CD8-positive, alpha-beta memory T cell (primary cell): Measurements from ENCODE around the gene MPZ. TPM values are rescaled to one million over a fixed set of nuclear protein-coding genes. Genes with fewer than 3 reads are reported as not detected.

Experiments used
- CTCF ChIA-PET: fragments of 350-600 bp; sonication (Branson Sonifier 250); formaldehyde crosslinking; loops from one replicate; lab custom pipeline; 2021; ENCODE audit warnings: antibody characterized with exemption; lab: Charles Lee
- POLR2A ChIA-PET: fragments of 350-600 bp; sonication (Branson Sonifier 250); formaldehyde crosslinking; loops from one replicate; lab custom pipeline; 2021; ENCODE audit warnings: antibody characterized with exemption; lab: Charles Lee
- DNase-seq, 5 donors: peaks; one replicate each; pipeline versions ENCODE4 v3.0.0 to v3.0.0-alpha.2; 2020 to 2022; ENCODE audit warnings: mixed read lengths in 1 of 5
- H3K27ac ChIP-seq: one replicate; pipeline ENCODE4 v1.7.0; 2013; ENCODE audit warnings: low read depth, mild to moderate bottlenecking, low read length, moderate library complexity
- H3K27me3 ChIP-seq: 2 replicates; pipeline ENCODE4 v1.7.0; 2013; ENCODE audit warnings: low read length, mild to moderate bottlenecking; ENCODE audit not compliant: insufficient read depth, poor library complexity, severe bottlenecking
- H3K36me3 ChIP-seq: 2 replicates; pipeline ENCODE4 v1.7.0; 2013; ENCODE audit warnings: mild to moderate bottlenecking, low read length, moderate library complexity; ENCODE audit not compliant: insufficient read depth
- H3K4me1 ChIP-seq: 2 replicates; pipeline ENCODE4 v1.7.0; 2013; ENCODE audit warnings: mild to moderate bottlenecking, low read length, moderate library complexity; ENCODE audit not compliant: insufficient read depth
- H3K4me3 ChIP-seq: 2 replicates; pipeline ENCODE4 v1.7.0; 2013; ENCODE audit warnings: mild to moderate bottlenecking, low read length
- H3K9me3 ChIP-seq: 2 replicates; pipeline ENCODE4 v1.7.0; 2013; ENCODE audit warnings: mild to moderate bottlenecking, low read length
- H3K27ac Mint-ChIP-seq, 8 donors: one replicate each; pipeline ENCODE4 v1.8.0; 2020 to 2021; ENCODE audit warnings: mixed read lengths in 8 of 8, mild to moderate bottlenecking in 6 of 8, inconsistent platforms in 3 of 8, moderate library complexity in 3 of 8
- H3K27me3 Mint-ChIP-seq, 2 donors: one replicate each; pipeline ENCODE4 v1.8.0; 2020 to 2021; ENCODE audit warnings: mixed read lengths in 2 of 2, mild to moderate bottlenecking in 1 of 2, moderate library complexity in 1 of 2
- H3K36me3 Mint-ChIP-seq, 3 donors: one replicate each; pipeline ENCODE4 v1.8.0; 2020 to 2021; ENCODE audit warnings: mixed read lengths in 3 of 3, inconsistent platforms in 1 of 3, mild to moderate bottlenecking in 1 of 3
- H3K4me1 Mint-ChIP-seq, 3 donors: one replicate each; pipeline ENCODE4 v1.8.0; 2020 to 2021; ENCODE audit warnings: mixed read lengths in 3 of 3, inconsistent platforms in 1 of 3, mild to moderate bottlenecking in 1 of 3
- H3K4me3 Mint-ChIP-seq, 7 donors: one replicate each; pipeline ENCODE4 v1.8.0; 2020 to 2021; ENCODE audit warnings: mixed read lengths in 7 of 7, mild to moderate bottlenecking in 6 of 7, moderate library complexity in 4 of 7, inconsistent platforms in 2 of 7
- H3K9me3 Mint-ChIP-seq, 5 donors: one replicate each; pipeline ENCODE4 v1.8.0; 2020 to 2022; ENCODE audit warnings: mixed read lengths in 5 of 5, mild to moderate bottlenecking in 3 of 5, moderate library complexity in 2 of 5, inconsistent platforms in 1 of 5
- polyA plus RNA-seq: library from polyadenylated mRNA; unstranded; fragments of 300-500 nt; fragmentation: Illumina TruSeq; gene quantifications from one replicate; pipeline ENCODE4 v1.2.3, GENCODE V29; 2021
- total RNA-seq, 2 experiments: library from RNA; stranded (reverse); gene quantifications; one replicate each; pipeline ENCODE4 v1.2.3, GENCODE V29; 2021

Gene MPZ
- total and polyA plus RNA-seq, 3 experiments from 2014 or later: 1.8 to 1.9 TPM; not detected in 1

GRCh38 chr1:161274874-161275273, 34.9 kb downstream of the MPZ start:
- Mint-ChIP-seq H3K27ac (no peak overlapping the region), H3K4me1 (no peaks in the 10 kb centered on the region), H3K9me3 (no peaks in the 10 kb centered on the region), H3K27me3 (peaks cover 6 to 27% of the 10 kb centered on the region in 2 donors), H3K36me3 (peaks cover 0 to 5% (median 0%) of the 10 kb centered on the region in 3 donors), H3K4me3 (no peak overlapping the region)
- Histone ChIP-seq H3K36me3 (no peaks in the 10 kb centered on the region), H3K4me3 (no peak overlapping the region), H3K27ac (no peak overlapping the region), H3K9me3 (no peaks in the 10 kb centered on the region), H3K27me3 (peaks cover 3% of the 10 kb centered on the region), H3K4me1 (no peaks in the 10 kb centered on the region)
- CTCF ChIA-PET: no interaction called here
- no peak for DNase-seq
- POLR2A ChIA-PET: no interaction called here

- no peak for DNase-seq
- no peaks in the 10 kb centered on the region for H3K36me3 Mint-ChIP-seq
- POLR2A ChIA-PET: no interaction called here
- CTCF ChIA-PET: interaction anchor here (1.3 kb wide), 1 partner anchor 18 kb away, joined by 3 read pairs; no protein-coding TSS in a partner anchor
- no peak overlapping the region for H3K27ac ChIP-seq
- no peaks in the 10 kb centered on the region for H3K36me3 ChIP-seq
- H3K27me3 Mint-ChIP-seq: peaks cover 8 to 24% of the 10 kb centered on the region in 2 donors
- H3K4me1 Mint-ChIP-seq: no peaks in the 10 kb centered on the region
- no peak overlapping the region for H3K27ac Mint-ChIP-seq
- H3K9me3 Mint-ChIP-seq: no peaks in the 10 kb centered on the region
- peaks cover 3% of the 10 kb centered on the region for H3K27me3 ChIP-seq
- no peaks in the 10 kb centered on the region for H3K9me3 ChIP-seq
- no peak overlapping the region for H3K4me3 Mint-ChIP-seq
- H3K4me3 ChIP-seq: no peak overlapping the region
- no peaks in the 10 kb centered on the region for H3K4me1 ChIP-seq
Measured at GRCh38 chr1:161273402-161273801, 36.4 kb downstream of the MPZ start.

- H3K9me3 ChIP-seq: no peaks in the 10 kb centered on the region
- CTCF ChIA-PET: interaction anchor here (0.9 kb wide), 1 partner anchor 40 kb away, joined by 3 read pairs; no protein-coding TSS in a partner anchor
- no peaks in the 10 kb centered on the region for H3K9me3 Mint-ChIP-seq
Measured at GRCh38 chr1:161267321-161267720, 42.4 kb downstream of the MPZ start.

GRCh38 chr1:161266836-161267235, 42.9 kb downstream of the MPZ start:
- peaks cover 14 to 34% of the 10 kb centered on the region in 2 donors for H3K27me3 Mint-ChIP-seq
- H3K27ac Mint-ChIP-seq: no peak overlapping the region
- no peaks in the 10 kb centered on the region for H3K36me3 Mint-ChIP-seq
- no peaks in the 10 kb centered on the region for H3K4me1 Mint-ChIP-seq
- POLR2A ChIA-PET: no interaction called here
- Histone ChIP-seq H3K4me1 (no peaks in the 10 kb centered on the region), H3K27ac (no peak overlapping the region), H3K36me3 (no peaks in the 10 kb centered on the region), H3K4me3 (no peak overlapping the region), H3K9me3 (no peaks in the 10 kb centered on the region), H3K27me3 (no peaks in the 10 kb centered on the region)
- no peak overlapping the region for H3K4me3 Mint-ChIP-seq
- CTCF ChIA-PET: interaction anchor here (0.9 kb wide), 1 partner anchor 40 kb away, joined by 3 read pairs; no protein-coding TSS in a partner anchor
- H3K9me3 Mint-ChIP-seq: no peaks in the 10 kb centered on the region
- no peak for DNase-seq

More at GRCh38 chr1:161267321-161267720, 42.4 kb downstream of the MPZ start:
- no peak overlapping the region for H3K4me3 ChIP-seq
- Mint-ChIP-seq H3K36me3 (no peaks in the 10 kb centered on the region), H3K4me1 (no peaks in the 10 kb centered on the region), H3K4me3 (no peak overlapping the region), H3K27me3 (peaks cover 12 to 33% of the 10 kb centered on the region in 2 donors), H3K27ac (no peak overlapping the region)
- no peaks in the 10 kb centered on the region for H3K4me1 ChIP-seq
- no peaks in the 10 kb centered on the region for H3K36me3 ChIP-seq
- DNase-seq: no peak
- no peak overlapping the region for H3K27ac ChIP-seq
- H3K27me3 ChIP-seq: no peaks in the 10 kb centered on the region
- POLR2A ChIA-PET: no interaction called here

- Histone ChIP-seq H3K36me3 (no peaks in the 10 kb centered on the region), H3K27me3 (peaks cover 5% of the 10 kb centered on the region), H3K9me3 (no peaks in the 10 kb centered on the region), H3K27ac (no peak overlapping the region), H3K4me3 (no peak overlapping the region), H3K4me1 (no peaks in the 10 kb centered on the region)
- no peak for DNase-seq
- H3K36me3 Mint-ChIP-seq: no peaks in the 10 kb centered on the region
- peaks cover 20 to 39% of the 10 kb centered on the region in 2 donors for H3K27me3 Mint-ChIP-seq
- ChIA-PET CTCF (interaction anchor here (0.9 kb wide), 1 partner anchor 39 kb away, joined by 3 read pairs; no protein-coding TSS in a partner anchor), POLR2A (no interaction called here)
- no peaks in the 10 kb centered on the region for H3K9me3 Mint-ChIP-seq
- H3K4me1 Mint-ChIP-seq: no peaks in the 10 kb centered on the region
- H3K27ac Mint-ChIP-seq: no peak overlapping the region
- H3K4me3 Mint-ChIP-seq: no peak overlapping the region
Measured at GRCh38 chr1:161266202-161266601, 43.6 kb downstream of the MPZ start.

GRCh38 chr1:161265305-161265704, 44.5 kb downstream of the MPZ start:
- Mint-ChIP-seq H3K36me3 (no peaks in the 10 kb centered on the region), H3K9me3 (no peaks in the 10 kb centered on the region), H3K27ac (no peak overlapping the region), H3K4me1 (no peaks in the 10 kb centered on the region), H3K27me3 (peaks cover 27 to 48% of the 10 kb centered on the region in 2 donors), H3K4me3 (no peak overlapping the region)
- no peak overlapping the region for H3K27ac ChIP-seq
- DNase-seq: no peak
- POLR2A ChIA-PET: no interaction called here
- H3K4me1 ChIP-seq: no peaks in the 10 kb centered on the region
- no peaks in the 10 kb centered on the region for H3K9me3 ChIP-seq
- no peak overlapping the region for H3K4me3 ChIP-seq
- no peaks in the 10 kb centered on the region for H3K36me3 ChIP-seq
- CTCF ChIA-PET: interaction anchor here (1.6 kb wide), 1 partner anchor 59 kb away, joined by 3 read pairs; no protein-coding TSS in a partner anchor
- H3K27me3 ChIP-seq: peaks cover 12% of the 10 kb centered on the region

- DNase-seq: no peak
- Mint-ChIP-seq H3K4me3 (no peak overlapping the region), H3K9me3 (peaks cover 4 to 24% (median 17%) of the 10 kb centered on the region in 5 donors), H3K4me1 (peaks cover 10 to 19% (median 15%) of the 10 kb centered on the region in 3 donors), H3K36me3 (peaks cover 3 to 11% (median 8%) of the 10 kb centered on the region in 3 donors), H3K27ac (no peak overlapping the region), H3K27me3 (peaks cover 56 to 80% of the 10 kb centered on the region in 2 donors)
- Histone ChIP-seq H3K4me1 (no peaks in the 10 kb centered on the region), H3K4me3 (no peak overlapping the region), H3K27ac (no peak overlapping the region), H3K27me3 (peaks cover 25% of the 10 kb centered on the region), H3K36me3 (no peaks in the 10 kb centered on the region), H3K9me3 (no peaks in the 10 kb centered on the region)
- ChIA-PET CTCF (no interaction called here), POLR2A (no interaction called here)
Measured at GRCh38 chr1:161261261-161262235, 48.2 kb downstream of the MPZ start.
